ENCODE measurements around the gene TYW1.
"Not testable (repeated sequence)": the region's sequence is repeated elsewhere in the genome, so short reads cannot be mapped to it uniquely, and the experiment has no call there.

Gene TYW1

GRCh38 chr7:67192123-67192702 lies 195.6 kb downstream of the TYW1 start:
- FAIRE-seq, result not testable (repeated sequence)

- FAIRE-seq, result not testable (repeated sequence)
These were observed 196.4 kb downstream of the TYW1 start for GRCh38 chr7:67192889-67193613.

GRCh38 chr7:67196176-67196575 lies 199.5 kb downstream of the TYW1 start:
- not testable (repeated sequence) for FAIRE-seq

GRCh38 chr7:67198865-67199526 lies 202.4 kb downstream of the TYW1 start:
- FAIRE-seq, result not testable (repeated sequence)

- not testable (repeated sequence) for FAIRE-seq
These were observed 209.1 kb downstream of the TYW1 start for GRCh38 chr7:67205772-67206171.

- FAIRE-seq, result no peak
These were observed 209.8 kb downstream of the TYW1 start for GRCh38 chr7:67206452-67206851.

- not testable (repeated sequence) for FAIRE-seq
These were observed 212.0 kb downstream of the TYW1 start for GRCh38 chr7:67208656-67209055.

- no peak for FAIRE-seq
These were observed 212.6 kb downstream of the TYW1 start for GRCh38 chr7:67209256-67209655.

- no peak for FAIRE-seq
These were observed 213.9 kb downstream of the TYW1 start for GRCh38 chr7:67210567-67210966.

GRCh38 chr7:67211650-67212330 lies 215.2 kb downstream of the TYW1 start:
- not testable (repeated sequence) for FAIRE-seq

- FAIRE-seq, result not testable (repeated sequence)
These were observed 216.4 kb downstream of the TYW1 start for GRCh38 chr7:67213038-67213437.

GRCh38 chr7:67223551-67223950 lies 226.9 kb downstream of the TYW1 start:
- FAIRE-seq, result not testable (repeated sequence)

- not testable (repeated sequence) for FAIRE-seq
These were observed 229.8 kb downstream of the TYW1 start for GRCh38 chr7:67226340-67226907.

GRCh38 chr7:67226967-67227366 lies 230.3 kb downstream of the TYW1 start:
- FAIRE-seq, result not testable (repeated sequence)

- not testable (repeated sequence) for FAIRE-seq
These were observed 232.4 kb downstream of the TYW1 start for GRCh38 chr7:67229018-67229417.

- FAIRE-seq, result not testable (repeated sequence)
These were observed 233.4 kb downstream of the TYW1 start for GRCh38 chr7:67230029-67230428.

- FAIRE-seq, result not testable (repeated sequence)
These were observed 236.9 kb downstream of the TYW1 start for GRCh38 chr7:67233506-67233905.

- not testable (repeated sequence) for FAIRE-seq
These were observed 239.6 kb downstream of the TYW1 start for GRCh38 chr7:67236216-67236615.

GRCh38 chr7:67242871-67243270 lies 246.2 kb downstream of the TYW1 start:
- FAIRE-seq, result not testable (repeated sequence)

- FAIRE-seq, result not testable (repeated sequence)
These were observed 251.7 kb downstream of the TYW1 start for GRCh38 chr7:67248364-67248763.

- no peak for FAIRE-seq
These were observed 255.4 kb downstream of the TYW1 start for GRCh38 chr7:67251986-67252558.

- not testable (repeated sequence) for FAIRE-seq
These were observed 258.4 kb downstream of the TYW1 start for GRCh38 chr7:67255076-67255475.
